Fibroblast of gingiva (primary cell): Measurements from ENCODE around the gene VNN1.
"Not testable (repeated sequence)": the region's sequence is repeated elsewhere in the genome, so short reads cannot be mapped to it uniquely, and the experiment has no call there.

Experiments
- DNase-seq: peaks from one replicate; pipeline ENCODE4 v3.0.0-alpha.2; 2011; ENCODE audit warnings: low read depth

The VNN1 gene

DNA sequence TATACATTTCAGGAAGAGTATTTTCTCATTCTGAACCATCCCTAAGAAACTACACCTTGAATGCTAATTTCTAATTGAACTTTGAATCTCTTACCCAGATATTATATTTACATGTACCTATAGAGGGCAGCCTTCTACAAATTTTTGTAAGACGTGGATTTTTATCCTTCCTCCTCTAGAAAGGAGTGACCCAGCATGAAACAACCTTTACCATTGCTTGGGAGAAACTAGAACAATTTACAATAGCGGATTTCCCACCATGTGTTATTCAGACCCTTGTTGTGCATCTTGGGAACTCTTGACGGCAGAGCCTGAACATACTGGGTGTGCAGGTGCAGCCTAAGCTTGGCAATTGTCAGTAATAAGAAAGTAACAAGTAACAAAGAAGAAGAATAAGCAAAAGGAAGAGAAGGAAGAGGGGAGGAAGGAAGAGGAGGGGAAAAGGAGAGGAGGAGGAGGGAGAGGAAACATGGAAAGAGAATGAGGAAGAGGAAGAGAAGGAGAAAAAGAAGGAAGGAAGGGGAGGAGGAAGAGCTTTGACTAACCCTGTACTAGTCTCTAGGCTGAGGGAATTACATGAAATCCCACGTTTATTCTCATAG lies 44.1 kb downstream of the VNN1 start:
- peak; percentile 39 for DNase-seq

DNA sequence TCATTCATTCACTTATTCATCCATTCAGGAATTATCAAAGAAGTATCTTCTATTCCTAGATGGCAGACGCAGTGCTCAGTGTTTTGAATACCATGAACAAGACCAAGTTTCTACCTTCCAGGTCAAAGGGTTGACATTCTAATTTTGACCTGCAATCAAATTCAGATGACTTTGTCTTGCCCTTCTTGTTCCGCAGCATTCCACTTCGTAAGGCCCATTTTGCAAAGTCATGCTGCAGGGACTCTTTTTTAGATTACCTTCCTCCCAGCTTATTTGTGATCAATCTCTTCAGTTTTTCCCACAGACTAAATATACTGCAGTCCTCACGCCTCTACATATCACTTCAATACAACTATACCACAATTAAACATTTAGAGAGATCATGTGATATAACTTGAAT lies 47.7 kb downstream of the VNN1 start:
- DNase-seq: no peak

DNA sequence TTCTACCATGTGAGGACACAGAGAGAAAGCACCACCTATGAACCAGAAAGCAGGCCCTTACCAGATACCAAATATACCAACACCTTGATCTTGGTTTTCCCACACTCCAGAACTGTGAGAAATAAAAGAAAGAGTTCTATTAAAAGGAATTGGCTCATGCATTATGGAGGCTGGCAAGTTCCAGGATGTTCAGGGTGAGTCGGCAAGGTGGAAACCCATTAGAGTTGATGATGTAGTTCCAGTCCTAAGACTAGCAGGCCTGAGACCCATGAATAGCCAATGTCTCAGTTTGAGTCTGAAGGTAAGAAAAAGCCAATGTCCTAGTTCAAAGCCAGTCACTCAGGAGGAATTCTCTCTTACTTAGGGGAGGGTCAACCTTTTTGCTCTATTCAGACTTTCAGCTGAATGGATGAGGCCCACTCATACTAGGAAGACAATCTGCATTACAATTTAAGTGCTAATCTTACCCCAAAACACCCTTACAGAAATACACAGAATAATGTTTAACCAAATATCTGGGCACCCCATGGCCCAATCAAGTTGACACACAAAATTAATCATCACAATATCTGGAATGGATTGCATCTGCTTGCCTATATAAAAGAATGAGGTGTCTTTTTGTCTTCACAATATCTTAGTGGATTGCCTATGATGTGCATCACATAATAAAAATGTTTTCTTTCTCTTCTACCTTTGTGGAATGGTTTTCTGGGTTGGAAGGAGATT lies 49.4 kb downstream of the VNN1 start:
- DNase-seq: no peak

DNA sequence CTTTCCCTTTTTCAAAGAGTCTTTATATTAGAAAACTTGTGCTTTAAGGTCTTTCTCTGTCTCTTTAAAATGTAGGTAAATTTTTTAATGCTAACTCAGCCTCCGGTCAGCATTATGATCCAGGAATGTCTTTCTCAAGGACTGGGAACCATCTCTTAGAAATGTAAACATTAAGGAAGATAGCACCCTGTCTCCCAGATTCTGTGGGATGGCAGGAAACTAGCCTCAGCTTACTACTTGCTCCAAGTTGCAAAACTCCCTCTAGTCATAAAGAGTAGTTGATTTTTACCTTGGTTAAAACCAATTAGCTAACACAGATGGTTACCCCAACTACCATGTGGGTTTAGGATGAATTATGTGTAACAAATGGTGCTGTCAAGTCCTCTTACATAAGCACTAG lies 50.2 kb downstream of the VNN1 start:
- DNase-seq: no peak

DNA sequence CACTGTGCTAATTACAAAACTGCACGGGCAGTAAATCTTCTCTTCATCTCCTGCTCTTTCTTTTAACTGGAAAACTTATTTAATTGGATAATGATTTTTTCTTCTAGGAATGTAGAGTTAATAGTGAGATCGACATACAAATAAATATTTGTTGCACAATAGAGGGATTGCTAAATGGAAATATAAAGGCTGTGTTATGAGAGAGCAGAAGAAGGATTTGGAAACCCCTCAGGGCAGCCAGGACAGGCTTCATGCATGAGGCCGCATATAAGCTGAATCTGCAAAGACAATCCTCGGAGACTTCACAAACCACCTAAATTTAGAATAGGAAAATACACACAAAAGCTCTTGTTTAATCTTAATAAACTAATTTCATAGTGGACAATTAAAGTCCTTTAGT lies 51.9 kb downstream of the VNN1 start:
- peak; percentile 47 for DNase-seq

DNA sequence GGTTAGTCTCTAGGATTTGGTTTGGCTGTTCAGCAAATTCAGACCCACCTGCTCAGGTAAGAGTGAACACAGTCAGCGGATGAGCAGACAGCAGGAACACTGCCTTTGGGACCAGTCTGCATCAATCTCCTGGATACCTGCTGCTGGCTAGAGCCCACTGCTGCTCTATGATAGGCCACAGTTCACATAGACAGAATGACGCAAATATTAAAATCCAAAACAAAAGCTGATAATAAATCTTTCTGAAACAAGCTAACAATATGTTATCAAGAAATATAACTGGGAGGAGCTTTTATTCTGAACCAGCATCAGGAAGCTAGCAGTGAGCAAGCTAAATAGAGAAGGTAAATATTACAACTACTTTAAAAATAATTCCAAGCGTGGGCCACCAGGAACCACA lies 54.8 kb downstream of the VNN1 start, which contains the start of gene TAAR1:
TSS of gene TAAR1 (minus strand) at position 101 of the 400 bp plus-strand sequence. CDS start 13,179 bp downstream, outside the sequence.
- DNase-seq: no peak

DNA sequence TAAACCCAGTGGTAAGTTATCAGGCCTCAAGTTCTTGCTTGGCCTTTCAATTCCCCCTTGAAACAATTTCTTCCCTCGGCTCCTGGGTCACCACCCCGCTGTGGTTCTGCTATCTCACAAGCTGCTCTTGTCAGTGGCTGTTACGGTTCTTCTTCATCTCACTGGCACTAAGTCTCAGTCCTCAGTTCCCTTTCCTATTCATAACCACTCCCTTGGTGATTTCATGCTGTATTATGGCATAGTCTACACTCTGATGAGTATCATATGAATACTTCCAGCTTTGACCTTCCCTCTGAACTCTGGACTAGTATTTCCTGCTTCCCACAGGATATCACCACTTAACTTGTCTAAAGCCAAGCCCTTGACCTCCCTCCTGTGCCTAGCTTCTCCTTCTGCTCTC lies 62.8 kb downstream of the VNN1 start:
- no peak for DNase-seq

DNA sequence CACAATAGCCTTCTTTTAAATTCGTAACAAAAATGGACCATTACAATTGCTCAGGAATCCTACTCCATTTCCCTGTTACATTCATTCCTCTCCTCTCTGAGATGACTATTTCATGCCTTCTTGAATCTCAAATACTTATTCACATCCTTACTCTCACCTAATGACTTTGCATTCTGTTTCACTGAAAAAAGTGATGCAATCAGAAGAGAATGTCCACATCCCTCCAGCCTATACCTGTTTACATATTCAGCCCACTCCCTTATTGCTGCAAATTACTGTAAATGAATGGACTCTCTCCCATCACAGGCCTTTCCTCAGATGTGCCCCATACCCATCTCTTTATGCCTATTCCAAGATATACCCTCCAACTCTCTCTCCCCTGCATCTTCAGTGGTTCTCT lies 63.4 kb downstream of the VNN1 start:
- DNase-seq: no peak

DNA sequence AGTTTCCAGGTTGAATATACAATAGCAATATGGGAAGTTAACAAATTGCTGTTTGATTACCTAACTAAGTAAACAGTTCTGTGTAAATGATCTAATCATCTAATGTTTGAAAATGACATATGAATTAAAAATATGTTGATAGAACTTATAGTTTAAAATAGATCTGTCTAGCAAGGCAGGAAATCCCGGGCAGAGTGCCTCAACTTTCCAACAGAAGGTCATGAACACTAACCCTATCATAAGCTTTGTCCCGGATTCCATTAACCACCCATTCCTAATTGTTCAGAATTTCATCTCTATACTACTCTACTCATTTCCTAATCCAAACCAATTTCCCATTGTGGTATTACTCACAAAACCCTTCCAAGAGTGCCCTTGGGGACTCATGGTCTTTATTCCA lies 65.0 kb downstream of the VNN1 start:
- DNase-seq: no peak

DNA sequence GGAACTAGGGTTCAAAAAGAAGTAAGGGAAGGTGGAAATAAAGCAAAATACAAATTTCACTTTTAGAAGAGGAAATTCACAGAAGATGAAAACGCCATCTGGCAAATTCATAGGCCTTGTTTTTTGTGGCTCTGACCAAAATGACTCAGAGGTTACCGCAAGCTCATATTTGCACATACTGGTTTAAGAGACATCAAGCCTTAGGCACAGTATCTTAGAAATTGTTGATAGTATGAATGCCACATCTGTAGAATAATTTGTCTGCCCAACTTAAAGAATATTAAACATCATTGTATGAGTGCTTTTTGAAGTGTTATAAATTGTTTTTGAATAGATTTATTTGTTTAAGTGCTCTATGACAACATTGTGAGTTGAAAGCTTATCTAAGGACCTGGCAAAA lies 65.5 kb downstream of the VNN1 start:
- DNase-seq: peak; percentile 52

DNA sequence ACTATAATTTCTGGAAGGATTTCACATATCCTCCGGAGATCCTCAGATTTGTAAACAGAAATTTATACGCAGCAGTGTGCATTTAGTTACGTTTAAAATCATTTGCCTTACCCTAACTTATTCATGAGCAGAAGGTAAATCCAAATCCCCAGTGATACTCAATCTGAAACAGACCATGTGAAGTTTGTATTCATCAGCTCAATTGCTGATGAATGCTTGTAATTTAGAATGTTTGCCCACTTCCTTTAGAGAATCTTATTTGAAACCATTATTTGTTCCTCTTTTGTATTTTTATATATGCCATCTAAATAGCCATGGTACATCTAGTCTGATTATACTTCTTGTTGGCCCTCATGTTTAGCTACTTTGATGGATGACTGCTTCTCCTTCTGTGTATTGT lies 70.3 kb downstream of the VNN1 start:
- DNase-seq: no peak

DNA sequence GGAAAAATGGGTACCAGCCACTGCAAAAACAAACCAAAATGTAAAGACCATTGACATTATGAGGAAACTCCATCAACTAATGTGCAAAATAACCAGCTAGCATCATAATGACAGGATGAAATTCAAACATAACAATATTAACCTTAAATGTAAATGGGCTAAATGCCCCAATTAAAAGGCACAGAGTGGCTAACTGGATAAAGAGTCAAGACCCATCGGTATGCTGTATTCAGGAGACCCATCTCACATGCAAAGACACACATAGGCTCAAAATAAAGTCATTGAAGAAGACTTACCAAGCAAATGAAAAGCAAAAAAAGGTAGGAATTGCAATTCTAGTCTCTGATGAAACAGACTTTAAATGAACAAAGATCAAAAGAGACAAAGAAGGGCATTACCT lies 76.7 kb downstream of the VNN1 start:
- DNase-seq: not testable (repeated sequence)

DNA sequence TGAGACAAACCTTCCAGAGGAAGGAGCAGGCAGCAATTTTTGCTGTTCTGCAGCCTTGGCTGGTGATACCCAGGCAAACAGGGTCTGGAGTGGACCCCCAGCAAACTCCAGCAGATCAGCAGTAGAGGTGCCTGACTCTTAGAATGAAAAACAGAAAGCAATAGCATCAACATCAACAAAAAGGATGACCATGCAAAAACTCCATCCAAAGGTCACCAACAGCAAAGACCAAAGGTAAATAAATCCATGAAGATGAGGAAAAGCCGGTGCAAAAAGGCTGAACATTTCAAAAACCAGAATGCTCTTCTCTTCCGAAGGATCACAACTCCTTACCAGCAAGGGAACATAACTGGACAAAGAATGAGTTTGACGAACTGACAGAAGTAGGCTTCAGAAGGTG lies 77.9 kb downstream of the VNN1 start:
- DNase-seq: not testable (repeated sequence)

DNA sequence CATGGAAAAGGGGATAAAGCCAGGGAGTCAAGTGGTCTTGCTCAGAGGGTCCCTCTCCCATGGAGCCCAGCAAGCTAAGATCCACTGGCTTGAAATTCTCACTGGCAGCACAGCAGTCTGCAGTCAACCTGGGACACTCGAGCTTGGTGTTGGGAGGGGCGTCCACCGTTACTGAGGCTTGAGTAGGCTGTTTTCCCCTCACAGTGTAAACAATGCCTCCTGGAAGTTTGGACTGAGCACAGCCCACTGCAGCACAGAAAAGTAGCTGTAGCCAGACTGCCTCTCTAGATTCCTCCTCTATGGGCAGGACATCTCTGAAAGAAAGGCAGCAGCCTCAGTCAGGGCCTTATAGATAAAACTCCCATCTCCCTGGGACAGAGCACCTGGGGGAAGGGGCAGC lies 78.6 kb downstream of the VNN1 start:
- not testable (repeated sequence) for DNase-seq

DNA sequence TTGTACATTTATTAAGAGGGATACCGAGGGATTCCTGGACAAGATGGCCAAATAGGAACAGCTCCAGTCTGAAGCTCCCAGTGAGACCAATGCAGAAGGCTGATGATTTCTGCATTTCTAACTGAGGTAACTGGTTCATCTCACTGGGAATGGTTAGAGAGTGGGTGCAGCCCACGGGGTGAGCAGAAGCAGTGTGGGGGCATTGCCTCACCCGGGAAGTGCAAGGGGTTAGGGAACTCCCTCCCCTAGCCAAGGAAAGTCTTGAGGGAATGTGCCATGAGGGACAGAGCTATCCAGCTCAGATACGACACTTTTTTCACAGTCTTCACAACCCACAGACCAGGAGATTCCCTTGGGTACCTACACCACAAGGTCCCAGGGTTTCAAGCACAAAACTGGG lies 79.1 kb downstream of the VNN1 start:
- no peak for DNase-seq

DNA sequence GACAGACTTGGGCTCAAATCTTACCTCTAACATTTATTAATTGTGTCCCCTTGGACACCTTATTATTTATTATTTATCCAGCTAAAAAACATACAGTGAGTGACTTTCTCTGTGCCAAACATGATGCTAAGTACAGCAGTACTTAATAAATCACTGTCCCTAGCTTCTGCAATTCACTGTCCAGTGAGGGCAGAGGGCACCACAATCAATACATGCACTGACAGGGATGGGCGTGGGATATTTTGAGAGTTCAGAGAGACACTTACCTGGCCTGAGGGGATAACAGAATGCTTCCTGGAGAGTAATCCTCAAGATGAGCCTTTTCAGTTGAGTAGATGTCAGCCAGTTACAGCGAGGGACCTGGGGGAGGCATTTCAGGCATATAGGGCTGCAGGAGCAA lies 80.5 kb downstream of the VNN1 start:
- DNase-seq: no peak
